ENCODE data around the gene CLINT1.
"Not testable (repeated sequence)": the region's sequence is repeated elsewhere in the genome, so short reads cannot be mapped to it uniquely, and the experiment has no call there.

Gene CLINT1

GRCh38 chr5:157865781-157866180 lies 6.8 kb upstream of the CLINT1 start:
- Histone ChIP-seq H3K27ac (no peak overlapping the region), H3K9me3 (peaks cover 12% of the 10 kb centered on the region; the same call in 1 of the 2 replicates), H3K4me2 (no peak overlapping the region), H3K27me3 (no peaks in the 10 kb centered on the region), H3K36me3 (no peaks in the 10 kb centered on the region), H3K4me1 (peaks cover 26% of the 10 kb centered on the region), H3K4me3 (no peak overlapping the region), H3K9ac (no peak overlapping the region), H4K20me1 (no peaks in the 10 kb centered on the region)
- no peak for TF ChIP-seq Cebpa-rat (IDR thresholded peaks at IDR 0.05)

DNA sequence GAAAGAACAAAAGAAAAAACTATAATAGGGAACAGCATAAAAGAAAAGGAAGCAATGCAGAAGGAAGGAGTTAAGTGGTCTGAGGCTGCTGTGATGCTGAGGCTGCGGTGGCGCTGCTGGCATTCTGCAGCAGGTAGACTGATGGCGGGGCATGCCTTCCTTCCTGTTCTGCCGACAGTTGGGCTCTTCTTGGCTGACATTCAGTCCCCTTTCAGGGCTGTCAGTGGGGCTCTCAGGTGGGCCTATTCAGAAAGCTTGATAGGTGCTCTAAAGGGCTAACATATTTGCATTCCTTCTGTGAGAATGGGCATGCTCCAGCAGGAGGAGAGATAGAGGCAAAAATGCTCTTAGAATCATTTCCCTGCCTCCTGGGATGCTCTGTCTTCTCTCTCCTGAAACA lies 5.1 kb upstream of the CLINT1 start:
- H4K20me1 ChIP-seq = no peaks in the 10 kb centered on the region
- H3K4me1 ChIP-seq = peaks cover 31% of the 10 kb centered on the region
- H3K27ac ChIP-seq = no peak overlapping the region
- no peak for TF ChIP-seq Cebpa-rat (IDR thresholded peaks at IDR 0.05)
- no peaks in the 10 kb centered on the region for H3K36me3 ChIP-seq
- no peak overlapping the region for H3K4me3 ChIP-seq
- no peak overlapping the region for H3K4me2 ChIP-seq
- H3K27me3 ChIP-seq = no peaks in the 10 kb centered on the region
- peaks cover 4% of the 10 kb centered on the region; the same call in 1 of the 2 replicates for H3K9me3 ChIP-seq
- H3K9ac ChIP-seq = no peak overlapping the region

DNA sequence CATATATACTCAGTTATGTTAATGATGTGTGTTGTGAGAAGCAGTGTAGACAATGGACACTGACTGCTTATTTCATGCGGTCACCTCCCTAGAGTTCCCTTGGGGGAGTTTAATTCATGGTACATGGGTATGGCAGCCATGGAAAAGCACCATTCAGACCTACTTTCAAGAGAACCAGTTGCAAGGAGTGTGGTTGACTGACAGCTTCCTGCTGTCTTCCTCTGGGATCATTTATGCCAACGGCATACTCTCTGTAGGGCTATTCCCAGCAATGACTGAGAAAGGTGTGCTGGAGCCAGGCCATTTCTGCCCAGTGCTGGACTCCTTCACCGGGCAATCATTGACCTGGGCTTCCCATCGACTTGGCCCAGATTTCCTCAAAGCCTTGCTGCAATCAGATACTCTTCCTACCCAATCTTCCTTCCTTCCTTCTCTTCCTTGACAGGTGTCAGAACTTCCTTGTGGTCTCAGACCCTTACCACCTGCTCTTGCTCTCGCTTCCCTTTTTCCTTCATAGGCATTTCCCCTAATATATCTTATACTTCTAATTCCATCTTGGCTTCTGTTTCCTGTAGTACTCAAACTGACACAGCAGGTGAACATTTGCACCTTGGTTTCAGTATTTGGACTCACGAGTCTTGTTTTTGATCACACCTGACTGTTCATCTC lies 3.4 kb upstream of the CLINT1 start:
- Histone ChIP-seq H4K20me1 (peaks cover 13% of the 10 kb centered on the region), H3K27me3 (no peaks in the 10 kb centered on the region), H3K4me3 (no peak overlapping the region), H3K4me2 (peak overlapping the region; percentile 53), H3K9me3 (no peaks in the 10 kb centered on the region), H3K4me1 (peaks cover 28% of the 10 kb centered on the region), H3K36me3 (no peaks in the 10 kb centered on the region), H3K27ac (no peak overlapping the region), H3K9ac (no peak overlapping the region)
- no peak for TF ChIP-seq Cebpa-rat (IDR thresholded peaks at IDR 0.05)

DNA sequence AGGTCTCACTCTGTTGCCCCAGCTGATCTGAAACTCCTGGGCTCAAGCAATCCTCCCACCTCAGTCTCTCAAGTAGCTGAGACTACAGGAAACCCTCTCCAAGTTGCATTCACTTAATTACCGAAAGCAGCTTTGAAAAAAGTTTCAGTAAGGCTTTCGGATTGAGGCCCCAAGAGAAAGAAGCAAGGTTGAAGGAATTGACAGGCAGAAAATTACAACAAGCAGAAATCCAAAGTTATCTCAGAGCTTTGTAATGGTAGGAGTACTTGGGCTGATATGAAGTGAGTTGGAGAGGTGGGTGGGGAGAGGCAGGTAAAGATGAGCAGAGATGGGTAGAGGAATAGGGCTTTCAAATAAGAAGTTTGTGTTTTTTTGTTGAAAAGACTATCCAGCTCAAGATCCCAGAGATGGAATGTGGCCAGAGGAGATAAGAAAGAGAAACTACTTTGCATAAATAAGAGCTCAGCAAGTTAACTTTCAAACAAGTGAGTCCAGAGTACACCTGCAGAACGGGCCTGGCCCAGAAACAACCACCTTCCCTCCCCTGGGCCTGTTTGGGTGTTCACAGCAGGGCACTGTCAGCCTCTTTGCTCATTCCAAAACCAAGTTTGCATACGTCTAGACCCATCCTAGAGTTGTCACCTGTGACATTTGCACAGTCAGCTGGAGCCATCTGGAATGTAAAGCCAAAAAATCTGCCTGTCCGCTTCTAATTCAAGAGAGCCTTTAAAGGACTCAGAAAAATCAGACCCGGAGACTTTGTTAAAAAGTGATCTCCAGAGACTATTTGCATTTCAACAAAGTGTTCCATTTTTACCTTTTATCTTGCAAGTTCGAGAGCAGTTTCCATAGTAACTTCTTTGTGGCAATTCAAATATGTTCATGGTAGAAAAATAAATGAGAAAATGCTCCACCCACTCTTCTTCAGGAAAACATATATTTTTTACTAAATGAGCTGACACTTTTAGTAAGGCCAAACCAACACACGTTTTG lies 2.2 kb upstream of the CLINT1 start:
- H3K4me3 ChIP-seq = no peak overlapping the region
- no peaks in the 10 kb centered on the region for H3K27me3 ChIP-seq
- H3K9ac ChIP-seq = no peak overlapping the region
- H3K27ac ChIP-seq = no peak overlapping the region
- H3K4me1 ChIP-seq = peaks cover 39% of the 10 kb centered on the region
- H3K36me3 ChIP-seq = no peaks in the 10 kb centered on the region
- no peaks in the 10 kb centered on the region for H3K9me3 ChIP-seq
- H4K20me1 ChIP-seq = peaks cover 25% of the 10 kb centered on the region
- peak overlapping the region; percentile 25; the same call in 1 of the 2 replicates for H3K4me2 ChIP-seq
- no peak for TF ChIP-seq Cebpa-rat (IDR thresholded peaks at IDR 0.05)

DNA sequence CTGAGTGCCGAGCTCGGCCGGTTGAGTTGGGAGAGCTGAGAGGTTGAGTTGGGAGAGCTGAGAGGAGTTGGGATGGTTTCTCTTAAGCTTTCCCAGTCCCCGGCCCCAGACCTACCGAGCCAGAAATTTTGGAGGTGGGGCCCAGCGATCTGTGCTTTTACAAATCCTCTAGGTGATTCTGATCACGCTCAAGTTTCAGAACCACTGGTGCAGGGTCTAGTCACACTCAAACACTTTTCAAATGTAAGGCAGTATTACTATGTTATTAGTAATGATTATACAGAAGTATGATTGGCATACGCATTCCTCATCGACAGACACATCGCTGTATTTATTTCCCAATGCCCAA lies 256 bp upstream of the CLINT1 start:
- Histone ChIP-seq H3K27me3 (no peaks in the 10 kb centered on the region), H3K36me3 (no peaks in the 10 kb centered on the region), H3K27ac (peak overlapping the region; percentile 89), H4K20me1 (peaks cover 45% of the 10 kb centered on the region), H3K4me3 (peak overlapping the region; percentile 85), H3K9me3 (no peaks in the 10 kb centered on the region), H3K4me1 (peaks cover 58% of the 10 kb centered on the region), H3K9ac (peak overlapping the region; percentile 91; the same call in 1 of the 2 replicates), H3K4me2 (peak overlapping the region; percentile 75)
- TF ChIP-seq Cebpa-rat (IDR thresholded peaks at IDR 0.05) = no peak

DNA sequence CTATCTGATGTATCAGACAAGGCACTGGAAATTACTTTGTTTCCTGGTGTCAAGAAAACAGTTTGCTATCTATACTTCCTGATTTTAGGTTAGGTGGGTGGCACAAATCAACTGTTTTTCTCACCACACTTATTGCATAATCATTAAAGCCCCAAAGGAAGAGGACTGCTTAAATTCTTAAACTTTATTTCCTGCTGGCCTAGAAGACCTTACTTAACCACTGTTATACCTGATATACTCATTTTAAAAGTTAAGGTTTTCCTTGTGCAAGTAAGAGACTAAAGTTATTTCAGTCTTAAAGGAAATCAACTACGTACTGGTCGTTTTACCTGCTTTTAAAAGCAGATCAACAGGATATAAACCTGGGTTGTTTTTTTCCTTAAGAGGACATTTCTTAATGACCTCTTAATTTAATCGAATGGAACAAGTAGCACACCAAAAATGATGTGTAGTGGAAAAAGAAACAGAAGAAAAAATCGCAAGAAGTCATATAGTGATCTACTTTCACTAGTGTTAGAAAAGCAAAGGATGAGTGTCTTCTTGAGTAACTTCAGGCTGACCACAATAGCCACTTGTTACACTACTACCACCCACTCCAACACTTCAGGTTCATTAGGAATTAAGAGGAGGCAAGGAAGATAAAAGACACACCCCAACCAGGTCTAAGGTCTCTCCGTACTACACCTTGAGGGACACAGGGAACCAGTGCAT lies 974 bp downstream of the CLINT1 start:
- peak overlapping the region; percentile 85 for H3K4me3 ChIP-seq
- H3K4me2 ChIP-seq = peak overlapping the region; percentile 75
- peaks cover 57% of the 10 kb centered on the region for H4K20me1 ChIP-seq
- peak; percentile 81; the same call in 1 of the 2 replicates for TF ChIP-seq Cebpa-rat (IDR thresholded peaks at IDR 0.05)
- peaks cover 5% of the 10 kb centered on the region for H3K36me3 ChIP-seq
- no peaks in the 10 kb centered on the region for H3K27me3 ChIP-seq
- H3K9me3 ChIP-seq = no peaks in the 10 kb centered on the region
- H3K9ac ChIP-seq = peak overlapping the region; percentile 91
- peaks cover 60% of the 10 kb centered on the region for H3K4me1 ChIP-seq
- peak overlapping the region; percentile 89 for H3K27ac ChIP-seq

DNA sequence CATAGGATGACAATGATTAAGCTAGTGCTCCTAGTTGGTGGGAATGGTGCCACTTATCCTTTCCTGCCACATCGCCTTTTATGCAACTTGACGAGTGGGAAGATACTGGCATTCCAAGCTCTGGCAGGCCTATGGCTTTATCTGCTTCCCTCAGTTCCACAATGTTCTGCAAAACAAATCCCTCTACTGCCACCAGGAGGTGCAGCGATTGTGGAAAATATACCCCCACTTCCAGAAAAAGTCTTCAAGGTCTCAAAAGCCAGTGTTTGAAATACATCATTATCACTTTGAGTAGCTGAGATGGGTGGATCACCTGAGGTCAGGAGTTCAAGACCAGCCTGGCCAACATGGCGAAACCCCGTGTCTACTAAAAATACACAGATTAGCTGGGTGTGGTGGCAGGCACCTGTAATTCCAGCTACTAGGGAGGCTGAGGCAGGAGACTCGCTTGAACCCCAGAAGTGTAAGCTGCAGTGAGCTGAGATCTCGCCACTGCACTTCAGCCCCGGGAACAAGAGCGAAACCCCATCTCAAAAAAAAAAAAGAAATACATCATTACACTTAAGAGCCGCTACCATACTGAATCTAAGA lies 3.4 kb downstream of the CLINT1 start:
- H3K9ac ChIP-seq = no peak overlapping the region
- no peaks in the 10 kb centered on the region for H3K27me3 ChIP-seq
- no peak overlapping the region for H3K4me3 ChIP-seq
- peaks cover 41% of the 10 kb centered on the region for H3K4me1 ChIP-seq
- TF ChIP-seq Cebpa-rat (IDR thresholded peaks at IDR 0.05) = no peak
- no peak overlapping the region for H3K27ac ChIP-seq
- H3K4me2 ChIP-seq = peak overlapping the region; percentile 3; the same call in 1 of the 2 replicates
- H3K9me3 ChIP-seq = no peaks in the 10 kb centered on the region
- H4K20me1 ChIP-seq = peaks cover 82% of the 10 kb centered on the region
- peaks cover 17% of the 10 kb centered on the region for H3K36me3 ChIP-seq

DNA sequence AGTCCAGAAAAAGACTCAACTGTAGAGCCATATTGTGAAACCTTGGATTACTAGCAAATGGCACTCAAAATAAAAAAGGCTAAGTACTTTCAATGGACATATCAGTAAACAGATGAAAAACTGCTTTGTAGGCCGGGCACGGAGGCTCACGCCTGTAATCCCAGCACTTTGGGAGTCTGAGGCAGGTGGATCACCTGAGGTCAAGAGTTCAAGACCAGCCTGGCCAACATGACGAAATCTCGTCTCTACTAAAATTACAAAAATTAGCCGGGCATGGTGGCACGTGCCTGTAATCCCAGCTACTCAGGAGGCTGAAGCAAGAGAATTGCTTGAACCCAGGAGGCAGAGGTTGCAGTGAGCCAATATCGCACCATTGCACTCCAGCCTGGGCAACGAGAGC lies 5.6 kb downstream of the CLINT1 start:
- not testable (repeated sequence) for H3K27ac ChIP-seq, H3K9ac ChIP-seq, H3K27me3 ChIP-seq, H3K4me2 ChIP-seq, H3K4me3 ChIP-seq
- H3K4me1 ChIP-seq = peaks cover 36% of the 10 kb centered on the region
- H4K20me1 ChIP-seq = peaks cover 99% of the 10 kb centered on the region
- peaks cover 10% of the 10 kb centered on the region for H3K9me3 ChIP-seq
- H3K36me3 ChIP-seq = peaks cover 35% of the 10 kb centered on the region

GRCh38 chr5:157845914-157846598 lies 12.9 kb downstream of the CLINT1 start:
- H3K4me1 ChIP-seq = no peaks in the 10 kb centered on the region
- H3K9ac ChIP-seq = no peak overlapping the region
- peaks cover 85% of the 10 kb centered on the region for H4K20me1 ChIP-seq
- peaks cover 38% of the 10 kb centered on the region for H3K9me3 ChIP-seq
- H3K27me3 ChIP-seq = no peaks in the 10 kb centered on the region
- TF ChIP-seq Cebpa-rat (IDR thresholded peaks at IDR 0.05) = no peak
- no peak overlapping the region for H3K4me2 ChIP-seq
- H3K27ac ChIP-seq = no peak overlapping the region
- H3K36me3 ChIP-seq = peaks cover 58% of the 10 kb centered on the region
- no peak overlapping the region for H3K4me3 ChIP-seq
